Naive thymus-derived CD4-positive, alpha-beta T cell (primary cell): ENCODE results near the gene HIF3A. TPM values are rescaled to one million over a fixed set of nuclear protein-coding genes. Genes with fewer than 3 reads are reported as not detected.
"Not testable (repeated sequence)": the region's sequence is repeated elsewhere in the genome, so short reads cannot be mapped to it uniquely, and the experiment has no call there.

ENCODE experiments used
- ATAC-seq: fragments of 150-1000 bp; cut with Tn5 transposase; 2 replicates; pipeline ENCODE4 v1.10.0; 2021; ENCODE audit warnings: mild to moderate bottlenecking, moderate library complexity
- CTCF ChIA-PET: fragments of 350-600 bp; sonication (Branson Sonifier 250); formaldehyde crosslinking; loops from one replicate; lab custom pipeline; 2021; ENCODE audit warnings: antibody characterized with exemption; lab: Charles Lee
- POLR2A ChIA-PET: fragments of 350-600 bp; sonication (Branson Sonifier 250); formaldehyde crosslinking; loops from one replicate; lab custom pipeline; 2021; ENCODE audit warnings: antibody characterized with exemption, inconsistent platforms; lab: Charles Lee
- DNase-seq, 9 donors: peaks; one replicate each; pipeline versions ENCODE4 v3.0.0 to v3.0.0-alpha.2; 2020 to 2022; ENCODE audit warnings: mixed read lengths in 1 of 9
- H3K27ac ChIP-seq: one replicate; pipeline ENCODE4 v1.7.0; 2013; ENCODE audit warnings: mild to moderate bottlenecking, low read depth, low read length, moderate library complexity
- H3K27me3 ChIP-seq, 2 donors: one replicate each; pipeline ENCODE4 v1.7.0; 2013; ENCODE audit warnings: low read length in 2 of 2, mild to moderate bottlenecking in 2 of 2, moderate library complexity in 2 of 2; ENCODE audit not compliant: control insufficient read depth in 2 of 2, insufficient read depth in 2 of 2
- H3K36me3 ChIP-seq, 3 experiments: 1 replicate in 2 of 3; 2 replicates in 1 of 3; pipeline ENCODE4 v1.7.0; 2013; ENCODE audit warnings: low read length in 3 of 3, mild to moderate bottlenecking in 3 of 3, moderate library complexity in 1 of 3; ENCODE audit not compliant: insufficient read depth in 3 of 3, control insufficient read depth in 2 of 3
- H3K4me1 ChIP-seq, 2 donors: one replicate each; pipeline ENCODE4 v1.7.0; 2013; ENCODE audit warnings: low read length in 2 of 2, mild to moderate bottlenecking in 2 of 2, moderate library complexity in 1 of 2; ENCODE audit not compliant: control insufficient read depth in 2 of 2, insufficient read depth in 2 of 2
- H3K4me3 ChIP-seq: 2 replicates; pipeline ENCODE4 v1.7.0; 2013; ENCODE audit warnings: mild to moderate bottlenecking, low read length
- H3K9me3 ChIP-seq, 3 experiments: 1 replicate in 2 of 3; 2 replicates in 1 of 3; pipeline ENCODE4 v1.7.0; 2013; ENCODE audit warnings: low read length in 3 of 3; ENCODE audit not compliant: control insufficient read depth in 2 of 3
- H3K27ac Mint-ChIP-seq, 9 donors: one replicate each; pipeline ENCODE4 v1.8.0; 2020 to 2022; ENCODE audit warnings: mixed read lengths in 9 of 9, mild to moderate bottlenecking in 8 of 9, moderate library complexity in 5 of 9, inconsistent platforms in 2 of 9
- H3K27me3 Mint-ChIP-seq, 5 donors: one replicate each; pipeline ENCODE4 v1.8.0; 2021 to 2022; ENCODE audit warnings: mixed read lengths in 5 of 5, mild to moderate bottlenecking in 1 of 5
- H3K36me3 Mint-ChIP-seq, 5 donors: one replicate each; pipeline ENCODE4 v1.8.0; 2020 to 2022; ENCODE audit warnings: mixed read lengths in 5 of 5, mild to moderate bottlenecking in 3 of 5, inconsistent platforms in 1 of 5
- H3K4me1 Mint-ChIP-seq, 7 donors: one replicate each; pipeline ENCODE4 v1.8.0; 2020 to 2022; ENCODE audit warnings: mixed read lengths in 7 of 7, mild to moderate bottlenecking in 3 of 7, inconsistent platforms in 1 of 7
- H3K4me3 Mint-ChIP-seq, 10 donors: one replicate each; pipeline ENCODE4 v1.8.0; 2020 to 2022; ENCODE audit warnings: mild to moderate bottlenecking in 10 of 10, mixed read lengths in 10 of 10, moderate library complexity in 6 of 10, inconsistent platforms in 2 of 10
- H3K9me3 Mint-ChIP-seq, 11 donors: one replicate each; pipeline ENCODE4 v1.8.0; 2020 to 2022; ENCODE audit warnings: mixed read lengths in 11 of 11, mild to moderate bottlenecking in 4 of 11, inconsistent platforms in 1 of 11, moderate library complexity in 1 of 11
- intact Hi-C, 2 donors: fragments of 100-400 bp; cut with micrococcal nuclease; formaldehyde crosslinking; loops; one replicate each; pipeline ENCODE4 v1.15.1; 2023
- polyA plus RNA-seq, 2 donors: library from polyadenylated mRNA; unstranded; fragments of 300-500 nt; fragmentation: Illumina TruSeq; gene quantifications; one replicate each; pipeline ENCODE4 v1.2.3, GENCODE V29; 2021
- total RNA-seq, 6 experiments: library from RNA in 5 of 6; stranded (reverse) in 5 of 6; gene quantifications; 1 replicate in 5 of 6; 2 replicates in 1 of 6; pipeline ENCODE4 v1.2.3 and lab custom pipeline; 2021 to 2026

The HIF3A gene
- total RNA-seq, result not detected
- not detected for polyA plus RNA-seq
- total RNA-seq (lab: John Stamatoyannopoulos, UW), result not detected

DNA sequence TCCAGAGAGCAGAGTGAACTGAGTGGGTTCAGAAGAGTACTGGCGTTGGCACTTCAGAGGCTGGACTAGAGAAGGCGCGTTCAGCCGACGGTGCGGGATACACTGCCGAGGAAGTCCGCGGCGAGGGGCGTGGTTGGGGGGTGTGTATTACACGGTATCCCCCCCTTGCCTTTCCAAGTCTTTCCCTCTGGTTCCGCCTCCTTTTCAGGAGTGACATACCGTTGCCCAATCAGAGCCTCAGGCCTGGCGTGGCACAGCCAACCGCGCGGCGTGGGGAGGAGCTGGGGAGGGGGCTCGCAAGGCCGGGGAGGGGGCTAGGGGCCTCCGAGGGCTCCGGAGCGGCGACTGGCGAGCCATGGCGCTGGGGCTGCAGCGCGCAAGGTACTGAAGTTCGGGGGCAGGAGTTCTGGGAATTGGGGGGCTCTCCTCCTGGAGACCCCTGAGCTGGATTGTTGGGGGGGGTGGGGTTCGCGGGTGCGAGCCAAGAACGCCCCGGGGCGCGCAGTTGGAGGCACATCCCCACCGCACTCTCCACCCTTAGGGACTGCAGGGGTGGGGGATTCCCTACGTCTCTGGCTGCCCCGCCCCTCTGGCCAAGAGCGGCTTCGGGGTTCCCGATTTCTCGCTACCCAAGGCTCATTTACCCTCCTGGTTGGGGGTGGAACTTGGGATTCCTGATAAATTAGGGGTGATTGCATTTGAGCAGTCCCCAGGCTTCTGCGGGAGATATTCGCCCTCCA, at the start of gene HIF3A:
TSS of gene HIF3A (plus strand) at position 321 of the 740 bp plus-strand sequence. CDS start at position 356, 35 bp downstream.
- H3K9me3 ChIP-seq, result no peaks in the 10 kb centered on the region
- H3K27ac Mint-ChIP-seq, result no peak within 1 kb of the TSS
- ChIA-PET POLR2A (no interaction called here), CTCF (no interaction called here)
- peaks cover 0 to 4% (median 0%) of the 10 kb centered on the region in 11 donors for H3K9me3 Mint-ChIP-seq
- peaks cover 0 to 3% of the 10 kb centered on the region in 2 donors for H3K4me1 ChIP-seq
- H3K4me3 ChIP-seq, result no peak within 1 kb of the TSS
- no peak for DNase-seq
- H3K4me3 Mint-ChIP-seq, result peak within 1 kb of the TSS in 3 of 10 donors; percentile 6 to 45 (median 11)
- no peak for ATAC-seq
- no peak within 1 kb of the TSS for H3K27ac ChIP-seq
- no peaks in the 10 kb centered on the region for H3K36me3 ChIP-seq
- peaks cover 0 to 5% (median 0%) of the 10 kb centered on the region in 5 donors for H3K36me3 Mint-ChIP-seq
- intact Hi-C loops, result no loop called here
- no peaks in the 10 kb centered on the region for H3K27me3 ChIP-seq
- H3K27me3 Mint-ChIP-seq, result peaks cover 22 to 39% (median 32%) of the 10 kb centered on the region in 5 donors
- H3K4me1 Mint-ChIP-seq, result peaks cover 0 to 9% (median 0%) of the 10 kb centered on the region in 7 donors

- ChIA-PET CTCF (no interaction called here), POLR2A (no interaction called here)
- no peaks in the 10 kb centered on the region for H3K4me1 ChIP-seq
- Mint-ChIP-seq H3K4me3 (no peak overlapping the region), H3K27ac (no peak overlapping the region), H3K4me1 (no peaks in the 10 kb centered on the region), H3K36me3 (no peaks in the 10 kb centered on the region), H3K9me3 (no peaks in the 10 kb centered on the region), H3K27me3 (peaks cover 31 to 62% (median 49%) of the 10 kb centered on the region in 5 donors)
- no peaks in the 10 kb centered on the region for H3K27me3 ChIP-seq
- DNase-seq, result no peak
- no peak for ATAC-seq
- no peak overlapping the region for H3K4me3 ChIP-seq
- no peaks in the 10 kb centered on the region for H3K9me3 ChIP-seq
- H3K27ac ChIP-seq, result no peak overlapping the region
- intact Hi-C loops, result no loop called here
- no peaks in the 10 kb centered on the region for H3K36me3 ChIP-seq
Observed at GRCh38 chr19:46250076-46250735, 46.6 kb upstream of the HIF3A start.

DNA sequence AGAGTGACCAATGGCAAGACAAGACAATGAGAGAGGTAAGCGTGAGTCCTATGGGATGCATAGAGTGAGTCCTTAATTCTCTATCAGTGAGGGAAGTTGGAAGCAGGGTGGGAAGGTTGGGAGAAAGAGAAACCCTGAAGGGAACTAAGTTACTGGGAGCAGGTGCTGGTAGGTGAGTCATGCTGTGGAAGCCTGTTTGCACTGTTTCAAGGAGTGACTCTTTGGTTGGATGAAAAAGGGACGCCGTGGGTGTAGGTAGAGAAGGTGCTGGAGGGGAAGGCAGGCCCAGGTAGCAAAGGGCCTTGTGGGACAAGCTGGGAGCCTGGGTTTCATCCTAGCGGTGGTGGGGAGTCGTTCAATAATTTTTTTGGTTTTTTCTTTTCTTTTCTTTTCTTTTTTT, 45.4 kb upstream of the HIF3A start:
- intact Hi-C loops, result no loop called here
- no peaks in the 10 kb centered on the region for H3K9me3 ChIP-seq
- H3K27ac Mint-ChIP-seq, result no peak overlapping the region
- H3K4me3 Mint-ChIP-seq, result no peak overlapping the region
- no peaks in the 10 kb centered on the region for H3K36me3 ChIP-seq
- no peaks in the 10 kb centered on the region for H3K27me3 ChIP-seq
- no peaks in the 10 kb centered on the region for H3K9me3 Mint-ChIP-seq
- ATAC-seq, result no peak
- H3K27me3 Mint-ChIP-seq, result peaks cover 20 to 60% (median 37%) of the 10 kb centered on the region in 5 donors
- H3K4me1 ChIP-seq, result no peaks in the 10 kb centered on the region
- ChIA-PET POLR2A (no interaction called here), CTCF (no interaction called here)
- no peak overlapping the region for H3K4me3 ChIP-seq
- H3K4me1 Mint-ChIP-seq, result no peaks in the 10 kb centered on the region
- H3K36me3 Mint-ChIP-seq, result no peaks in the 10 kb centered on the region
- H3K27ac ChIP-seq, result no peak overlapping the region
- DNase-seq, result no peak

- Mint-ChIP-seq H3K4me1 (no peaks in the 10 kb centered on the region), H3K36me3 (no peaks in the 10 kb centered on the region), H3K9me3 (no peaks in the 10 kb centered on the region), H3K4me3 (no peak overlapping the region), H3K27ac (no peak overlapping the region), H3K27me3 (peaks cover 9 to 47% (median 22%) of the 10 kb centered on the region in 5 donors)
- no peak overlapping the region for H3K4me3 ChIP-seq
- H3K9me3 ChIP-seq, result no peaks in the 10 kb centered on the region
- DNase-seq, result no peak
- no peak overlapping the region for H3K27ac ChIP-seq
- no peaks in the 10 kb centered on the region for H3K36me3 ChIP-seq
- H3K4me1 ChIP-seq, result no peaks in the 10 kb centered on the region
- intact Hi-C loops, result no loop called here
- POLR2A ChIA-PET, result no interaction called here
- no peaks in the 10 kb centered on the region for H3K27me3 ChIP-seq
- ATAC-seq, result no peak
- CTCF ChIA-PET, result no interaction called here
Observed at GRCh38 chr19:46254776-46255175, 42.1 kb upstream of the HIF3A start.

- no peak overlapping the region for H3K27ac Mint-ChIP-seq
- no peak for DNase-seq
- Histone ChIP-seq H3K9me3 (no peaks in the 10 kb centered on the region), H3K4me3 (no peak overlapping the region), H3K4me1 (no peaks in the 10 kb centered on the region), H3K27me3 (no peaks in the 10 kb centered on the region), H3K36me3 (no peaks in the 10 kb centered on the region), H3K27ac (no peak overlapping the region)
- ATAC-seq, result no peak
- no peaks in the 10 kb centered on the region for H3K9me3 Mint-ChIP-seq
- ChIA-PET CTCF (no interaction called here), POLR2A (no interaction called here)
- no peak overlapping the region for H3K4me3 Mint-ChIP-seq
- intact Hi-C loops, result no loop called here
- no peaks in the 10 kb centered on the region for H3K36me3 Mint-ChIP-seq
- no peaks in the 10 kb centered on the region for H3K4me1 Mint-ChIP-seq
- peaks cover 11 to 46% (median 22%) of the 10 kb centered on the region in 5 donors for H3K27me3 Mint-ChIP-seq
Observed at GRCh38 chr19:46256855-46257254, 40.0 kb upstream of the HIF3A start.

GRCh38 chr19:46261501-46261900, 35.3 kb upstream of the HIF3A start:
- H3K4me3 ChIP-seq, POLR2A ChIA-PET, DNase-seq, H3K9me3 Mint-ChIP-seq, H3K27me3 ChIP-seq, H3K36me3 ChIP-seq, H3K36me3 Mint-ChIP-seq, H3K4me3 Mint-ChIP-seq, H3K27ac ChIP-seq, ATAC-seq, H3K4me1 Mint-ChIP-seq, H3K27ac Mint-ChIP-seq, CTCF ChIA-PET, H3K9me3 ChIP-seq: not testable (repeated sequence)
- intact Hi-C loops, result loop anchor here in 1 of 2 donors (10.0 kb wide), 1 partner anchor 377 kb away; the partner anchor contains the start of gene IRF2BP1
- H3K27me3 Mint-ChIP-seq, result peaks cover 16 to 47% (median 27%) of the 10 kb centered on the region in 5 donors
- H3K4me1 ChIP-seq, result peaks cover 0 to 11% of the 10 kb centered on the region in 2 donors
